ENCODE data around the gene GOLGA8G.
"Not testable (repeated sequence)": the region's sequence is repeated elsewhere in the genome, so short reads cannot be mapped to it uniquely, and the experiment has no call there.

The GOLGA8G gene

GRCh38 chr15:28532954-28533353 is at the start of gene GOLGA8G:
Gene GOLGA8G (minus strand): TSS chr15:28532971. CDS start chr15:28532909, 62 bp downstream.
- H3K27me3 Mint-ChIP-seq; H3K36me3 Mint-ChIP-seq (ENCODE audit: low read depth); H3K4me1 Mint-ChIP-seq (ENCODE audit: low read depth); H3K9me3 Mint-ChIP-seq; H3K4me3 Mint-ChIP-seq; H3K27ac Mint-ChIP-seq; DNase-seq: not testable (repeated sequence)

GRCh38 chr15:28573351-28573750 is 40.6 kb upstream of the GOLGA8G start:
- H3K36me3 Mint-ChIP-seq (ENCODE audit: low read depth); H3K27me3 Mint-ChIP-seq; H3K4me3 Mint-ChIP-seq; H3K4me1 Mint-ChIP-seq (ENCODE audit: low read depth); H3K27ac Mint-ChIP-seq; H3K9me3 Mint-ChIP-seq; DNase-seq: not testable (repeated sequence)

DNA sequence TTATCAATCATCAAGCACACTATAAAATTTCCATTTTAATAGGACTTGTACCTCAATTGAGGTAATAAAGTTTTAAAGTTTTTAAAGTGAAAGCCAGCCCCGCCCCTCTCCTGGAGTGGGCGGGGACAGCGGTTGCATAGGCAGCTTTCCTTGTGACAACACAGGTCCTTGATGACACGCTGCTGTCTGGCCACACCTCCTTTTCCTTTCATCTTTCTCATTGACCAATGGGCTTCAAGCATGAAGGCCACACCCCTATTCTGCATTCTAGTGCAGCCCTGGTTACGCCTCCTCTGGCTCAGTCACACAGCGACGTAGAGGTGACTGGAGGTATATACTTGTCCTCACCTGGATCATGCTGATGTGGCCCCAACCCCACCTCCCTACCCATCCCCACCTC is 20.5 kb upstream of the GOLGA8G start, which contains the start of gene GOLGA6L25:
Gene GOLGA6L25 (plus strand): TSS at position 301 of the 400 bp plus-strand sequence. CDS start 61 bp downstream, at position 362.
- H3K4me3 Mint-ChIP-seq; H3K36me3 Mint-ChIP-seq (ENCODE audit: low read depth); H3K27ac Mint-ChIP-seq; H3K27me3 Mint-ChIP-seq; DNase-seq; H3K9me3 Mint-ChIP-seq; H3K4me1 Mint-ChIP-seq (ENCODE audit: low read depth): not testable (repeated sequence)

GRCh38 chr15:28515208-28515607 is 17.6 kb downstream of the GOLGA8G start:
- not testable (repeated sequence) for H3K4me1 Mint-ChIP-seq (ENCODE audit: low read depth); H3K36me3 Mint-ChIP-seq (ENCODE audit: low read depth); H3K27me3 Mint-ChIP-seq; H3K27ac Mint-ChIP-seq; DNase-seq; H3K4me3 Mint-ChIP-seq; H3K9me3 Mint-ChIP-seq

- not testable (repeated sequence) for H3K27ac Mint-ChIP-seq; DNase-seq; H3K9me3 Mint-ChIP-seq; H3K4me1 Mint-ChIP-seq (ENCODE audit: low read depth); H3K36me3 Mint-ChIP-seq (ENCODE audit: low read depth); H3K4me3 Mint-ChIP-seq; H3K27me3 Mint-ChIP-seq
Observed at GRCh38 chr15:28514128-28514527, 18.6 kb downstream of the GOLGA8G start.

- H3K36me3 Mint-ChIP-seq (ENCODE audit: low read depth); H3K27ac Mint-ChIP-seq; H3K4me3 Mint-ChIP-seq; DNase-seq; H3K9me3 Mint-ChIP-seq; H3K4me1 Mint-ChIP-seq (ENCODE audit: low read depth); H3K27me3 Mint-ChIP-seq: not testable (repeated sequence)
Observed at GRCh38 chr15:28508217-28508889, 24.4 kb downstream of the GOLGA8G start.

- H3K4me1 Mint-ChIP-seq (ENCODE audit: low read depth); H3K36me3 Mint-ChIP-seq (ENCODE audit: low read depth); H3K4me3 Mint-ChIP-seq: not testable (repeated sequence)
Observed at GRCh38 chr15:28481340-28481739, 51.4 kb downstream of the GOLGA8G start.

More at GRCh38 chr15:28481340-28481739, 51.4 kb downstream of the GOLGA8G start:
- DNase-seq, H3K9me3 Mint-ChIP-seq, H3K27ac Mint-ChIP-seq, H3K27me3 Mint-ChIP-seq: not testable (repeated sequence)
